Thyroid gland (tissue), 4 donors: ENCODE data around the gene MARCKSL1. TPM values are rescaled to one million over a fixed set of nuclear protein-coding genes. Genes with fewer than 3 reads are reported as not detected.

ENCODE experiments used
- DNase-seq, 2 donors: peaks; one replicate each; pipeline ENCODE4 v3.0.0-alpha.2; 2019
- H3K27ac ChIP-seq, 3 donors: fragments of 200-600 bp; sonication (generic); 1 replicate in 2 of 3; 2 replicates in 1 of 3; pipeline ENCODE4 v1.5.1; 2016 to 2019; ENCODE audit warnings: mild to moderate bottlenecking in 1 of 3, moderate library complexity in 1 of 3
- H3K27me3 ChIP-seq: fragments of 200-600 bp; sonication (generic); one replicate; pipeline ENCODE4 v1.5.1; 2019
- H3K36me3 ChIP-seq, 2 donors: fragments of 200-600 bp; sonication (generic); one replicate each; pipeline ENCODE4 v1.5.1; 2016 to 2019
- H3K4me1 ChIP-seq, 2 donors: fragments of 200-600 bp; sonication (generic); one replicate each; pipeline ENCODE4 v1.5.1; 2017 to 2019
- H3K4me3 ChIP-seq, 3 donors: fragments of 200-600 bp; sonication (generic); replicated peaks in 1 of 3; 1 replicate in 2 of 3; 2 replicates in 1 of 3; pipeline ENCODE4 v1.5.1; 2016; ENCODE audit warnings: mild to moderate bottlenecking in 1 of 3
- H3K9me3 ChIP-seq: fragments of 200-600 bp; sonication (generic); one replicate; pipeline ENCODE4 v1.5.1; 2017
- CTCF ChIP-seq, 6 experiments: fragments of 200-600 bp in 3 of 6; fragments of 450-650 bp in 3 of 6; sonication (generic) in 3 of 6; IDR thresholded peaks; one replicate each; pipeline ENCODE4 v1.5.1; 2016 to 2019; ENCODE audit warnings: antibody characterized with exemption in 6 of 6, mild to moderate bottlenecking in 2 of 6, inconsistent platforms in 1 of 6, moderate library complexity in 1 of 6
- POLR2A ChIP-seq, 2 donors: fragments of 450-650 bp; IDR thresholded peaks; one replicate each; pipeline ENCODE4 v1.6.1; 2017; ENCODE audit warnings: antibody characterized with exemption in 2 of 2, mild to moderate bottlenecking in 2 of 2, moderate library complexity in 1 of 2
- WGBS, 2 donors: methylation state at CpG; one replicate each; pipeline ENCODE4 v1.1.5; 2017; 5-methylcytosine and 5-hydroxymethylcytosine counted together
- intact Hi-C: fragments of 100-400 bp; cut with DNase I; formaldehyde crosslinking; loops from one replicate; pipeline ENCODE4 v1.15.1; 2023
- total RNA-seq, 4 donors: library from RNA; depleted of rRNA; stranded (reverse); fragments of >200 nt; gene quantifications; one replicate each; pipeline ENCODE4 v1.2.3, GENCODE V29; 2016

MARCKSL1 gene
- total RNA-seq, 4 donors from 2014 or later = 62.1 to 97.3 (median 70.6) TPM

GRCh38 chr1:32372149-32372756 is 36.2 kb upstream of the MARCKSL1 start:
- Histone ChIP-seq H3K27me3 (no peaks in the 10 kb centered on the region), H3K36me3 (peaks cover 50 to 76% of the 10 kb centered on the region in 2 donors), H3K27ac (no peak overlapping the region), H3K9me3 (no peaks in the 10 kb centered on the region), H3K4me3 (no peak overlapping the region), H3K4me1 (no peaks in the 10 kb centered on the region)
- TF ChIP-seq CTCF (IDR thresholded peaks at IDR 0.05) (no peak), POLR2A (IDR thresholded peaks at IDR 0.05) (no peak)
- WGBS, 2 donors = 83 to 89% methylated on average over 5 of the region's 5 CpGs
- no peak for DNase-seq
- intact Hi-C loops = no loop called here

- DNase-seq = no peak
- no peaks in the 10 kb centered on the region for H3K27me3 ChIP-seq
- peaks cover 41 to 50% of the 10 kb centered on the region in 2 donors for H3K36me3 ChIP-seq
- intact Hi-C loops = no loop called here
- H3K4me3 ChIP-seq = no peak overlapping the region
- 93 to 94% methylated on average over 7 of the region's 7 CpGs for WGBS, 2 donors
- TF ChIP-seq POLR2A (IDR thresholded peaks at IDR 0.05) (no peak), CTCF (IDR thresholded peaks at IDR 0.05) (no peak)
- H3K27ac ChIP-seq = no peak overlapping the region
- H3K9me3 ChIP-seq = no peaks in the 10 kb centered on the region
- peaks cover 18 to 29% of the 10 kb centered on the region in 2 donors for H3K4me1 ChIP-seq
Measured at GRCh38 chr1:32367912-32368635, 32.0 kb upstream of the MARCKSL1 start.

GRCh38 chr1:32365445-32365844 is 29.4 kb upstream of the MARCKSL1 start:
- TF ChIP-seq CTCF (IDR thresholded peaks at IDR 0.05) (no peak), POLR2A (IDR thresholded peaks at IDR 0.05) (no peak)
- intact Hi-C loops = no loop called here
- H3K27ac ChIP-seq = peak overlapping the region in 1 of 3 donors; percentile 12
- H3K36me3 ChIP-seq = peaks cover 33 to 41% of the 10 kb centered on the region in 2 donors
- H3K9me3 ChIP-seq = no peaks in the 10 kb centered on the region
- peak in 1 of 2 donors; percentile 67 for DNase-seq
- peaks cover 31 to 50% of the 10 kb centered on the region in 2 donors for H3K4me1 ChIP-seq
- WGBS, 2 donors = 43 to 63% methylated on average over 6 of the region's 6 CpGs
- no peaks in the 10 kb centered on the region for H3K27me3 ChIP-seq
- no peak overlapping the region for H3K4me3 ChIP-seq

GRCh38 chr1:32364836-32365235 is 28.8 kb upstream of the MARCKSL1 start:
- intact Hi-C loops = no loop called here
- DNase-seq = no peak
- Histone ChIP-seq H3K4me3 (no peak overlapping the region), H3K27me3 (no peaks in the 10 kb centered on the region), H3K4me1 (peaks cover 31 to 50% of the 10 kb centered on the region in 2 donors), H3K27ac (peak overlapping the region in 1 of 3 donors; percentile 13), H3K36me3 (peaks cover 31 to 40% of the 10 kb centered on the region in 2 donors), H3K9me3 (no peaks in the 10 kb centered on the region)
- TF ChIP-seq POLR2A (IDR thresholded peaks at IDR 0.05) (no peak), CTCF (IDR thresholded peaks at IDR 0.05) (no peak)
- WGBS, 2 donors = 86 to 90% methylated on average over 5 of the region's 5 CpGs

GRCh38 chr1:32363713-32364112 is 27.7 kb upstream of the MARCKSL1 start:
- Histone ChIP-seq H3K36me3 (peaks cover 25 to 28% of the 10 kb centered on the region in 2 donors), H3K9me3 (no peaks in the 10 kb centered on the region), H3K4me1 (peaks cover 31 to 50% of the 10 kb centered on the region in 2 donors), H3K4me3 (no peak overlapping the region), H3K27me3 (no peaks in the 10 kb centered on the region), H3K27ac (no peak overlapping the region)
- DNase-seq = peak; percentile 78 to 81
- intact Hi-C loops = no loop called here
- WGBS, 2 donors = 64 to 77% methylated on average over 8 to 10 of the region's 12 CpGs
- TF ChIP-seq POLR2A (IDR thresholded peaks at IDR 0.05) = no peak
- TF ChIP-seq CTCF (IDR thresholded peaks at IDR 0.05) = peak in 1 of 6 experiments; percentile 9
